22Rv1 (cell line): ENCODE results near the gene PFKFB2.

Experiments
- H3K27ac ChIP-seq: fragments of 450-650 bp; 2 replicates; pipeline ENCODE4 v1.5.1; 2017
- ZFX ChIP-seq: fragments of 450-650 bp; IDR thresholded peaks from 2 replicates; pipeline ENCODE4 v1.6.1; 2017; ENCODE audit warnings: antibody characterized with exemption, borderline replicate concordance
- TF ChIP-seq, protein P1 (sequence below): fragments of 450-650 bp; IDR thresholded peaks from 2 replicates; pipeline ENCODE4 v1.5.1; 2017; ENCODE audit warnings: mild to moderate bottlenecking

PFKFB2 gene

DNA sequence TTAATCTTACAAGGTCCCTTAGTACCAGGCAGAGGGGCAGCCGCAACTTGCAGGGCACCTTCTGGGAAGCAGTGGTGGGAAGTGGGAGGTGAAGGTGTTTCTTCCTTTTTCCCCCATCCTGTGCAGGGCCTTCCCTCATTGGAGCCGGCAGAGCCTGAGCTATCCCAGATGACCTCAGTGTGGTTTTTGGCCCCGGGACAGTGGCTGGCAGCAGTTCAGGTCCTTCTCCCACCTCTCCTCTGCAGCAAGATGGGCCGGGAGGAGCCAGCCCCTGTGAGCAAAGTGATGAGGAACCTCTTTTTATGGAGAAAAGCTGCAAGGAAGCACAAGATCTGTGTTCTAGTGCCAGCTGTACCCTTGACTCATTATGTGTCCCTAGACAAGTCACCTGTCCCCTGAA, 6.8 kb downstream of the PFKFB2 start:
- TF ChIP-seq, protein P1, sequence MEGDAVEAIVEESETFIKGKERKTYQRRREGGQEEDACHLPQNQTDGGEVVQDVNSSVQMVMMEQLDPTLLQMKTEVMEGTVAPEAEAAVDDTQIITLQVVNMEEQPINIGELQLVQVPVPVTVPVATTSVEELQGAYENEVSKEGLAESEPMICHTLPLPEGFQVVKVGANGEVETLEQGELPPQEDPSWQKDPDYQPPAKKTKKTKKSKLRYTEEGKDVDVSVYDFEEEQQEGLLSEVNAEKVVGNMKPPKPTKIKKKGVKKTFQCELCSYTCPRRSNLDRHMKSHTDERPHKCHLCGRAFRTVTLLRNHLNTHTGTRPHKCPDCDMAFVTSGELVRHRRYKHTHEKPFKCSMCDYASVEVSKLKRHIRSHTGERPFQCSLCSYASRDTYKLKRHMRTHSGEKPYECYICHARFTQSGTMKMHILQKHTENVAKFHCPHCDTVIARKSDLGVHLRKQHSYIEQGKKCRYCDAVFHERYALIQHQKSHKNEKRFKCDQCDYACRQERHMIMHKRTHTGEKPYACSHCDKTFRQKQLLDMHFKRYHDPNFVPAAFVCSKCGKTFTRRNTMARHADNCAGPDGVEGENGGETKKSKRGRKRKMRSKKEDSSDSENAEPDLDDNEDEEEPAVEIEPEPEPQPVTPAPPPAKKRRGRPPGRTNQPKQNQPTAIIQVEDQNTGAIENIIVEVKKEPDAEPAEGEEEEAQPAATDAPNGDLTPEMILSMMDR: no peak
- no peak for TF ChIP-seq ZFX
- H3K27ac ChIP-seq: no peak overlapping the region

DNA sequence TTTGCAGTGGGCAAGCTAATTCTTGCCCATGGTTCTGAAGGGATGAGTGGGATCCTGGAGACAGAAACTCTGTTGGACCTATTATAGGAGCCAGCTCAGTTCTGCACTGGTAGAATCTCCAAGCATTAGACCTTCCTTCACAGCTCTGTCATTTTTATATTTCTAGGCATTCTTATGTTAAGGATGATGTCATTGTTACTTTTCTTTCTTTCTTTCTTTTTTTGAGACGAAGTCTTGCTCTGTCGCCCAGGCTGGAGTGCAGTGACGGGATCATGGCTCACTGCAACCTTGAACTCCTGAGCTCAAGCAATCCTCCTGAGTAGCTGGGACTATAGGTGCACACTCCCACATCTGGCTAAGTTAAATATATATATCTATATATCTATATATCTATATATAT, 7.5 kb downstream of the PFKFB2 start:
- TF ChIP-seq, protein P1: no peak
- no peak for TF ChIP-seq ZFX
- H3K27ac ChIP-seq: no peak overlapping the region

DNA sequence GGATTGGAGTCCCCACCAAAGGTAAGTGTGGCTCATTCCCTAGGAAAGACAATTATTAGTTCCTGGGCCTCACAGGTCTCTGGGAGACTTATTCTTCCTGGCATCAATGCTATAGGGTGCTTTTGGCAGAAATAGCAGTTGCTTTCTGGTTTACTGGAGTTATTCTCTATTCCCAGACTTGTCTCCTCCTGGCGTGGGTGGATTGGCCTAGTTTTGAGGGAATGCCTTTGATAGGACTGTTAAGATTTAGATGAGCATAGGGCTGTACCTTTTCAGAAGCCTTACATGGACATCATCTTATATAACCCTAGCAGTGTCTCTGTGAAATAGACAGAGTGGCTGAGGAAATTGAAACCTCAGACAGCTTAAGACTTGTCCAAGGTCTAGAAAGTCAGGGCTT, 9.0 kb downstream of the PFKFB2 start:
- no peak for TF ChIP-seq ZFX
- TF ChIP-seq, protein P1: no peak
- no peak overlapping the region for H3K27ac ChIP-seq

DNA sequence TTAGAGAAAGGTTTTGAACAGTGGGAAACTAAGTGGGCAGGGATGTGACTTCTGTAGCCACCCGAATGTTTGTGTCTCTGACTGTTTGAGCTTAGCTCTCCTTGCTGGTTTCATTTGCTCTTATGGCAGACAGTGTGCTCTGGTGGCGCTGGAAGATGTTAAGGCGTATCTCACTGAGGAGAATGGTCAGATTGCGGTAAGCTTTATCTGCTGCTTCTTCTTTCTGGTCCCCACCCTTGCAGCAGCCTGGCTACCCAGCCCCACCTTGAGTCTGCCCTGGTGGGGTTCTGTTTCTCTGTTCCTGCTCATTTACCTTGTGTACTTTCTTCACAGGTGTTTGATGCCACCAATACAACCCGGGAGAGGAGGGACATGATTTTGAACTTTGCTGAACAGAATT, 9.9 kb downstream of the PFKFB2 start:
- no peak overlapping the region for H3K27ac ChIP-seq
- TF ChIP-seq, protein P1: no peak
- no peak for TF ChIP-seq ZFX

DNA sequence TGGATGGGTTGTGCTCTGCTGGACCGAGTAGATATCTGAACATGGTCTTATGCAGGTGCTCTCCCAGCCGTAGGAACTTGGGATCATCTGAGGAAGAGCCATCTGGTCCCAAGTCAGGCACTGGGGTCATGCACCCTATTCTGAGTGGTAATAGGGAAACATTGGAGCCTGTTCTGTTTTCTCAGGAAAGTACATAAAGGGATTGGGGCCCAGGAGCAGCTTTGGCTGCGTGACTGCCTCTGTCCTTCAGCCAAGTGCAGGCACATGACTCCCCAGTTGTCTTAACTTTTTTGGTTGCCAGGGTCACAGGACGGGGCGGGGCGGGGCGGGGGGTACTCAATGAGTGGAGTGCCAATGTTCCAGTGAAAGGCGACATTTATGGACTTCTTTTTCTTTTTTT, 11.5 kb downstream of the PFKFB2 start:
- no peak for TF ChIP-seq ZFX
- TF ChIP-seq, protein P1: no peak
- no peak overlapping the region for H3K27ac ChIP-seq

DNA sequence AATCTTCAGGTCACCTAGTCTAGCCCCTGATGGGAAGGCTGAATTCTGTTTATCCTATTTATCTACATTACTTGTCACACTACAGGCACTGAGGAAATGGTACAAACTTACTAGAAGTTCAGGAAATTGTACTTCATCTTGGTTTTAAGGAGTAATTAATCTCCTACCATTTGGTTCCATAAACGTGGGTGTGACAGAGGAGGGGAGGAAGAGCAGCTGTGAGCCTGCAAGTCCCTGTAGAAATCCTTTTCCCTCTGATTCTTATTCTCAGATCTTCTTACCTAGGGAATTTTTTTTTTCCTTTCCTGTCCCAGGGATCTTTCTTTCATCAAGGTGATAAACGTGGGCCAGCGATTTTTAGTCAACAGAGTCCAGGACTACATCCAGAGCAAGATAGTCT, 14.1 kb downstream of the PFKFB2 start:
- no peak overlapping the region for H3K27ac ChIP-seq
- TF ChIP-seq, protein P1: no peak
- TF ChIP-seq ZFX: no peak

DNA sequence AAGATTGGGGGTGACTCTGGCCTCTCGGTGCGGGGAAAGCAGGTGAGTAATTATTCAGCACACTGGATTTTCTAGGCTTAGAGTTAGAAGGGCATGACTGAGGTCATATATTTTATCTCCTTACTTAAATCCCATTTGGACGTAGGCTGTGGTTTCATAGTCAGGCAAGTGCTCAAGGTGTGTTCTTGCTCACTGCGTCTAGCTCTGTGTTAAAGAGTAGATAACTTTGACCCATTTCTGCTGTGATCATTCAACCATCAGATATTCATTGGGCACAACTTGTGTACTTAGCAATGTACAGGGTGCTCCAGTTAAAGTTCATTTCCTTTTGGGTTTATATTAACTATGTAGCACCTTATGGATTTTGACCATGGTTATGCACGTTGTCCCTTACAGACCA, 14.6 kb downstream of the PFKFB2 start:
- TF ChIP-seq, protein P1: no peak
- TF ChIP-seq ZFX: no peak
- H3K27ac ChIP-seq: no peak overlapping the region
